GM18519 (cell line): Measurements from ENCODE around the gene ORMDL1.
"Not testable (repeated sequence)": the region's sequence is repeated elsewhere in the genome, so short reads cannot be mapped to it uniquely, and the experiment has no call there.

Experiments
- ATAC-seq: cut with Tn5 transposase; IDR thresholded peaks from one replicate; pipeline ENCODE4 v1.9.1; 2021; ENCODE audit warnings: mild to moderate bottlenecking, moderate library complexity; ENCODE audit not compliant: unreplicated experiment, low FRiP score

Gene ORMDL1

GRCh38 chr2:189772212-189772611, 11.9 kb downstream of the ORMDL1 start:
- ATAC-seq: no peak

DNA sequence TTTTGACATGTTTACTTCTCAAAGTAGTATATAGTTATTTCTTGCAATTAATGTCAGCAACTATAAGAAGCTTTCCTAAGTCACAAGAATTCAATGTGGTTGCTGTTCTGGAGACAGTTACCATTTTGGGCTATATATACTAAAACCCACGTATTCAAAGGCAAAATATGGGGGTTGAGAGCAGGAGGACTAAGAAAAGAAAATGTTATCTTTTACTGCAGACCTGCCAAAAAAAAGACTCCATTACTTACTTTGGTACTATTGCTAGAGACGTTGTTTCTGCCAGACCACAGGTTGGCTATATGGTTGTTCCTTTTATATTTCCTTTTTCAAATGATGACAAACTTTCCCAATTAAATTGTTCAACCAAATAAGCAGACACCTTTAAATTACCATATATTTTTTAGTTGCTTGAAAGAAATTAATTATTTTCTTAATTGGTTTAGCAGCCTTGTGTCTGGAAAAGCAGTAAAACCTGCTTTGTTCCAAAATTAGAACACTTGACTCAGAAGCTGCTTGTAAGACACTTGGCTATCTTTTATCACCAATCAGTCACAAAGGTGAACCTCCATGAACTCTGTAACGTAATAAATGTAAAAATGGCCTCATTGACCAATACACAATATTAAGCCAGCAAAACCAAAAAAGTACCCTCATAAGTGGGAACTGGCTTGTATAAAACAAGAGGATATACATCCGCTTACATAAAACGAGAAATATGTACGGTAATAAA, 13.4 kb downstream of the ORMDL1 start:
- no peak for ATAC-seq

GRCh38 chr2:189763908-189764661, 20.1 kb downstream of the ORMDL1 start:
- ATAC-seq: no peak

DNA sequence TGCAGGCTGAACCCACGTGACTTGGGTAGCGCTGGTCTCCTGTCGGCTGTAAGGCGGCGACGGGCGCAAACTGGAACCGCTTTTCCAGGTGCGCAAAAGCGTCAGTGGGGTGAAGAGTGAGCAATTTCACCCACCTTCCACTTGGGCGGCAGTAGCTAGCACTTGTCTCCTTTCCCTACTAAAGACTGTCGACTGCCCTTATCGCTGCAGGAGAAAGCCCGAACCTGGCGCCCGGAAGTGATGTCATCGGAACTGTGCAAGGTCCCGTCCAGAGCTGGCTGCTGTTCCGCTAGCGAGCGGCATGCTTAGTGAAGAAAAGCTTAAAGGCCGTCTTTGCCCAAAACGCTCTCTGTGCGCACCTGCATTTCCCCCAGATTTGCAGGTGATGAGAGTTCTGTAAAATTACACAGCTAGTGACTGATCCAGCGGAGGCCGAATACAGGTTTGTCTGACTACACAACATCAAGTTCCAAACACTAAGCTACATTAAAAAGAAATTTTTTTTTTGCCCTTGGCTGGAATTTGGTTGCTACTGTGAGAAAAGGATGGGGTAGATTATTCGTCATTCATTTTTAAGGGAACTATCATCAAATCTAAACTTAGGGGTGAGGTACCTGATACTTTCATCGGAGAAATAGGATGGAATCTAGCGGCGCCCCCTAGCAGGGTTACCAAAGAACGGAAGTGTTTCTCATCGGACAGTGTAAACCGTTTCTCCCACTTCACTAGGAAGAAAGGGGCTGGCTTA, 21.4 kb downstream of the ORMDL1 start, which contains the start of gene OSGEPL1:
Gene OSGEPL1, minus strand, starts transcription at position 242 of the 748 bp plus-strand sequence. CDS start 1,152 bp downstream, outside the sequence.
- ATAC-seq: peak; percentile 87

GRCh38 chr2:189762229-189762550, 21.9 kb downstream of the ORMDL1 start:
- no peak for ATAC-seq

GRCh38 chr2:189760154-189760553, 24.0 kb downstream of the ORMDL1 start:
- not testable (repeated sequence) for ATAC-seq

- no peak for ATAC-seq
Observed at GRCh38 chr2:189756311-189756952, 27.7 kb downstream of the ORMDL1 start.

DNA sequence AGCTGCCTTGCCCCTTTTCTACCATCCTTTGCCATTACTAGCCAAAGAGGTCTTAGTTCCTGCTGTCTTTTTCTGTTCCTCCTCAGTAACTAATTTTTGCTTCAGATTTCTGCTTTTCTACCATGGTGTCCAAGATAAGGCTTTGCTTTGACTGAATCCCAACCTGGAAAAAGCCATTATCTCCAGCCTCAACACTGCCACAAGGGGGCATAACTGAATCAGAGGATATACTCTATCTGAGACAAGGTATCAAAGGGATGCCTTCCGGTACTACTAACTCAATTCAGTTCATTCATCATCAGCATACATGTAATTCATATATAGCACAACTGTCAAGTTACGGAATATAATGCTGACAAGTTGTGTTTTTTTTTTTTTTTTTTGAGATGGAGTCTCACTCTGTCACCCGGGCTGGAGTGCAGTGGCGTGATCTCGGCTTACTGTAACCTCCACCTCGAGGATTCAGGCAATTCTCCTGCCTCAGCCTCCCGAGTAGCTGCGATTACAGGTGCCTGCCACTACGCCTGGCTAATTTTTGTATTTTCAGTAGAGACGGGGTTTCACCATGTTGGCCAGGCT, 33.0 kb downstream of the ORMDL1 start:
- no peak for ATAC-seq

GRCh38 chr2:189729430-189729829, 54.7 kb downstream of the ORMDL1 start:
- no peak for ATAC-seq

- ATAC-seq: no peak
Observed at GRCh38 chr2:189726849-189727248, 57.3 kb downstream of the ORMDL1 start.

DNA sequence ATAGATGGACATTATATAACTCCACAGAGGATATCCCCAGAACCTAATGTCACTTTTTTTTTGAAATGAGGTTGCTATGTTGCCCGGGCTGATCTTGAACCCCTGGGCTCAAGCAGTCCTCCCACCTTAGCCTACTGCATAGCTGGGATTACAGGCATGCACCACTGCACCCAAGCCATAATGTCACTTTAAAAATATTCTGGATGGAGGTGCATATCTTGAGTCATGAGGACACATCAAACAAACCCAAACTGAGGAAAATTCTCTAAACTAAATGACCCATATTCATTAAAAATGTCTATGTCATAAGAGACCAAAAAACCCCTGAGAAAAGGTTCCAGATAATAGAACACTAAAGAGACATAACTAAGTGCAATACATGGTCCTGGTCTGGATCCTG, 57.9 kb downstream of the ORMDL1 start:
- ATAC-seq: no peak

GRCh38 chr2:189723192-189723591, 60.9 kb downstream of the ORMDL1 start:
- ATAC-seq: no peak
